Activated CD4-positive, alpha-beta T cell treated with anti-CD3 and anti-CD28 coated beads, Interleukin-2, amount 50 U/mL, for 16 hours (primary cell): Measurements from ENCODE around the gene FN3K.
A peak's percentile ranks its signal among the peaks of the same experiment; 100 is the strongest.
"Not testable (repeated sequence)": the region's sequence is repeated elsewhere in the genome, so short reads cannot be mapped to it uniquely, and the experiment has no call there.

Experiments
- DNase-seq: peaks from one replicate; pipeline ENCODE4 v3.0.0-alpha.2; 2020

FN3K gene

GRCh38 chr17:82737967-82738877 lies 2.8 kb downstream of the FN3K start:
- no peak for DNase-seq

- DNase-seq, result no peak
These were observed 5.7 kb downstream of the FN3K start for GRCh38 chr17:82740906-82741759.

DNA sequence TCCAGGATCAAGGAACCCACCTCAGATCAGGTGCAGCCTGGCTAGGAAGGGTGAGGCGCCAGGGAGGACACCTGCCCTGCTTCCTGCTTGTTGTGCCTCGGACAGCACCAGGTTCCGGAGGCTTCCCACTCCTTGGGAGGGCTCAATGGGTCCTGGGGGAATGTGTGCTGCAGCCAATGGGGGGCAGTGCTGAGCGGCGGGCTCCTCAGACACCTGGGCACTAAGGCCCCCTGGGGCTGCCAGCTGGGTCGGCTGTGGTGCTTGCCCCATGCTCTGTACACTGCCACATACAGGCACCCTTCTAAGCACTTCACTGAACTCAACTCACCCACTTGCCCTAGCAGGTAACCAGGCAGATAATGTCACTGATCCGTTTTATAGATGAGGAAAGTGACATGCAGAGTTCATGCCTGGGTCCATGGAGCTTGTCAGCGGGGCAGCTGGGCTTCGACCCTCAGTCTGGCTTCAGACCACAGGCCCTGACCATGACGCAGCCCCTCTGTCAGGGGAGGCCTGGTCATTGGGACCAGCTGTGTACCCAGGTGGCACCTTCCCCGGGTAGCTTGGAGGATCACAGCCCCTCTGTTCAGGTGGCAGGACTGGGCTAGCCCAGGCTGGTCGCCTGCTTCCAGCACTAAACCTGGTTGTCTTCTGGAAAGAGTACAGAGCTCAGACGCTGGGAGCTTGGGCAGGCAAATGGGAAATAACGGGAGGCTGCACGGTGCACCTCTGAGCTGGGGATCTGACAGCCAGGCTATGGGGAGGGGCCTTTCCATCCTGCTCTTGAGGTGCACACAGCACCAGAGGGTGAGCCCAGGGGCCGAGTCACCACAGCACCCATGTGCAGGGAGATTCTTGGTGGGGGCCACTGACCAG lies 8.2 kb downstream of the FN3K start:
- no peak for DNase-seq

DNA sequence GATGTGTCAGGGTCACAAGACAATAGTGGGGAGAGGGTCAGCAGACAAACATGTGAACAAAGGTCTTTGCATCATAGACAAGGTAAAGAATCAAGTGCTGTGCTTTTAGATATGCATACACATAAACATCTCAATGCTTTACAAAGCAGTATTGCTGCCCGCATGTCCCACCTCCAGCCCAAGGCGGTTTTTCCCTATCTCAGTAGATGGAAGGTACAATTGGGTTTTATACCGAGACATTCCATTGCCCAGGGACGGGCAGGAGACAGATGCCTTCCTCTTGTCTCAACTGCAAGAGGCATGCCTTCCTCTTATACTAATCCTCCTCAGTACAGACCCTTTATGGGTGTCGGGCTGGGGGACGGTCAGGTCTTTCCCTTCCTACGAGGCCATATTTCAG lies 9.3 kb downstream of the FN3K start:
- DNase-seq, result not testable (repeated sequence)

DNA sequence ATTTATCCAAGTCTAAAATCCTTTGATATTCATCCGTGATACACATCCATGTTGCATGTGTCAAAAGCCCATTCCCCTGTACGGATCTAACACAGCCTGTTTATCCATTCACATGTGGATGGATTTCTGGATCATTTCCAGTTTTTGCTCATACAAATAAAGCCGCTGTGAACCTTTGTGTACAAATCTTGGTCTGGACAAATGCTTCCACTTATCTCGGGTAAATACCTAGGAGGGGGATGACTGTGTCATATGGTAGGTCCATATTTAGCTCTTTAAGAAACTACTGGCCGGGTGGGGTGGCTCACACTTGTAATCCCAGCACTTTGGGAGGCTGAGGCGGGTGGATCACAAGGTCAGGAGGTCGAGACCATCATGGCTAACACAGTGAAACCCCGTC lies 10.1 kb downstream of the FN3K start:
- DNase-seq, result no peak

DNA sequence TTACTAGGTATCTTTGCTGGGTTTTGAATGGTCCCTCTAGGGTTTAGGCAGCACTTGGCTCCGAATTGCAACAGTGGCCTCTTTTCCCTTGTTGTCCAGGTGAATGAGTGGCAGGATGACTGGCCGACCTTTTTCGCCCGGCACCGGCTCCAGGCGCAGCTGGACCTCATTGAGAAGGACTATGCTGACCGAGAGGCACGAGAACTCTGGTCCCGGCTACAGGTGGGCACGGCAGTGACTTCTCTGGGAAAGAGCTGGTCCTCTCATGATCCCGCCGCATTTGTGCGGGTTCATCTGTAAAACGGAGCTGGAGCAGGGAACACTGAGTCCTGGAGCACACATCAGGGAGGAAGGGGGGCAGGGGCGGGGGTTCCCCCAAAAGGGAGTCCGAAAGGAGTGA lies 13.3 kb downstream of the FN3K start:
- no peak for DNase-seq

GRCh38 chr17:82750241-82750908 lies 15.0 kb downstream of the FN3K start:
- DNase-seq, result no peak

GRCh38 chr17:82751171-82751570 lies 15.8 kb downstream of the FN3K start:
- no peak for DNase-seq

GRCh38 chr17:82751571-82752370 lies 16.4 kb downstream of the FN3K start, which contains the start of gene TBCD:
Gene TBCD (plus strand): TSS chr17:82752065. CDS start chr17:82752194, 129 bp downstream.
- peak; percentile 88 for DNase-seq

DNA sequence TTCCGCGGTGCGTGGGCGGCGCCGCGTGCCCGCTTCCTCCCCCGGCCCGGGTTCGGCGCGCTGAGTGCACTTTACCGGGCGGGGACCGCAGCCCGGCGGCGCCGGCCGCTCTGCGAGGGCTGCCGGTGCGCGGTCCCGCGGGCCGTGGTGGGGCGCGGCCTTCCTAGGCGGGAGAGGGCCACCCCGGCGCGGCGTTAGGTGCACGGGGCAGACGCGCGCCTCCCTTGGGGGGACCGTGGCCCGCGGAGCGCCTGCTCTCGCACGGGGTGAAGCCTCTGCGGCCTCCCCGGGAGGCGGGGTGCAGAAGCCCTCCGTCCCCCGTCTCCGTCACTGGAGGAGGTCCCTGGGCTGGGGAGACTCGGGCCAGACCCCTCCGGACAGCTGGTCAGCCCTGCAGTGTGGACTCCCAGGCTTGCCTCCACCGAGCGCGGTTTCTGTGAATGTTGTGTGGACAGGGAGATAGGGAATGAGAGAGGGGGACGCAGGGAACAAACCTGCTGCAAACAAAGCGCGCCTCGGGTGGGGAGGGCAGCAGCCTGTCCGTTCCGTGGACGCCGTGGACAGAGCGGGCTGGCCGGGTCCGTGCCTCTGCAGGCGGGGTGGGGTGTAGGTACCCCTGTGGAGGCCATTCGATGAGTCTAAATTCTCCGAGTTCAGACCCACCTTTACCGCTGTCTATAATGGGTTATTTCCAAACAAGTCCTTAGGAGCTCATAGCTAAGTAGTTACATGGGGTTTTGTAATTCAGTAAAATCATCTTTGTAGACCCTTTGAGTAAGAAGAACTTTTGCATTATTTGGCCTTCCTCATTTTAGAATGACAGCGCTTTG lies 17.2 kb downstream of the FN3K start:
- DNase-seq, result peak; percentile 18

DNA sequence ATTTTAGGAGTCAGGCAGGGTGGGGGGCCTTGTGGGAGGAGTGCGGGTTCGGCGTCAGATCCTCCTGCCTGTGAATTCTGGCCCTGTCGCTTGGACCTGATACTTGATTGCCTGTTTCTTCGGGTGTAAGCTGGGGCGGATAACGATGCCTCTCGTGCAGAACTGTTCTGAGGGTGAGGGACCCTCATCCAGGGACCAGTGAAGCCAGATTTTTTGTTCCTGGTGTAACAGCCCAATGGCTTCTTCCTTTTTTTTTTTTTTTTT lies 17.7 kb downstream of the FN3K start:
- no peak for DNase-seq

DNA sequence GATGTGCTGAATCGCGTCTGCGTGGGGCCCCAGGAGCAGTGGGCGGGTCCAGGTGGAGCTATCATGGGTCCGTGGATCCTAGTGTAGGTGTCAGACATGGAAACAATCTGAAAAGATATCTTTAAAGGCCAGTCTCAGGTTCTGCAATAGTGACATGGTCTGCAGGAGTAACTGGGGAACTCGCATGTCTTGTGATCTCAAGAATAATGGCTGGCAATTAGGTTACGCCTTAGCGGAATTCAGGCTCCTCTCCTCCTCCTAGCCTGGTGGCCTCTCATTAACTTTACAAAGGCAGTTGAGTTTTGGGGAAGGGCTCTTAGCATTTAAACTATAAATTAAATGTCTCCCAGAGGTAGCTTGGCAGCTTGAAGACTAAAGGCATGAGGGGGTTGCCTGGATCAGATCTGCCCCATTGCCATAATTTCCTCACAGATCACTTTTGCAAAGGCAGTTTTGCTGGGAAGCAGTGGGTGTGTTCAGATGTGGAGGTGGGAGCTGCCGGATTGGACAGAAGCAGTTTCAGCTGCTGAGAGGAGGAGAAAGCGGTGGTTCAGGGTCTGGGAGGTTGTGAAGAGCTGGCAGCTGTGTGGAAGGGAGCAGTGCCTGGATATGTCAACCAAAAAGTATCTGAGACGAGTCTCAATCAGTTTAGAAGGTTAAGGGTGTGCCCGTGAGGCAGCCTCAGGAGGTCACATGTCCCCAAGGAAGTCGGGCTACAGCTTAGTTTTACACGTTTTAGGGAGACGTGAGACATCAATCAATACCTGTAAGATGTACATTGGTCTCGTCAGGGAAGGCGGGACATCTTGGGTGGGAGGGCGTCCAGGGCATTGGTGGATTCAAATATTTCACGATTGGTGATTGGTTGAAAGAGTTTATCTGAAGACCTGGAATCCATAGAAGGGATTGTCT lies 19.1 kb downstream of the FN3K start:
- DNase-seq, result peak; percentile 21

- DNase-seq, result no peak
These were observed 20.8 kb downstream of the FN3K start for GRCh38 chr17:82756166-82756565.

DNA sequence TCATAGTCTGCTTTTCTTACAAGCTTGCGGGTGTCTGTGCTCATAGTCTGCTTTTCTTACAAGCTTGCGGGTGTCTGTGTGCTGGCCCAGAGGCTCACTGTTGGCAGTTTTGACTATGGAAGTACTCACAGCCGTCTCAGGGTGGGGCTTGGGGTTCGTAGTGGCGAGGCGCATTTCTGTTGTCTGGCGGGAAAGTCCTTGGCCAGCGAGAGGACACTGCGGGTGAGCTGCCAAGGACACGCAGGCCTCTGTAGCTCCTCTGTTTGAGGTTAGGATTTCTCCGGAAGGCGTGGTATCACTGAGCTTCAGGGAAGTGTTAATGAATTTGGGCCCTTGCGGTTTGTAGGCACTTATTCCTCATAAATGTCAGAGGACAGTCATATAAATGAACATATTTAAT lies 30.0 kb downstream of the FN3K start:
- DNase-seq, result no peak

DNA sequence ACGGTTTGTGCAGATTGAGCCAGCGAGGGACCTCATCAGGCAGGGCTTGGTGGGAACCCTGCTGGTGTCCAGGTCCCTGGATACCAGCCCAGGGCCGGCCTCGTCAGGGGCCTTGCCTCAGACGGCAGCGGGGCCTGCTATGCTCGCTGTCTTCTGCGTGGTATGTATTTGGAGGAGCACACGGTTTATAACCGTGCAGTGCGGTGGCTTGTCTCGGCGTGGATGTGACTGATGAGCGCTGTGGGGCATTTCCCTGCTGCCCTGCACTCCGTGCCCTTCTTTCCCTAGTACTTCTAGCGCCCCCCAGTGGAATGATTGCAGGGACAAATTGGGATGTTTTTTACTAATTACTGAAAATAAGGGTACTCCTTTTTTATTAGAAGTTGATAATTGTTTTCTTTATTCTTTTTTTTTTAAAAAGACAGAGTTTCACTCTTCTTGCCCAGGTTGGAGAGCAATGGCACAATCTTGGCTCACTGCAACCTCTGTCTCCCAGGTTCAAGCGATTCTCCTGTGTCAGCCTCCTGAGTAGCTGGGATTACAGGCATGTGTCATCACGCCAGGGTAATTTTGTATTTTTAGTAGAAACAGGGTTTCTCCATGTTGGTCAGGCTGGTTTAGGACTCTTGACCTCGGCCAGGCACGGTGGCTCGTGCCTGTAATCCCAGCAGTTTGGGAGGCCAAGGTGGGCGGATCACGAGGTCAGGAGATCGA lies 31.8 kb downstream of the FN3K start:
- DNase-seq, result peak; percentile 39

GRCh38 chr17:82769041-82769440 lies 33.6 kb downstream of the FN3K start:
- no peak for DNase-seq

- DNase-seq, result no peak
These were observed 36.6 kb downstream of the FN3K start for GRCh38 chr17:82772026-82772425.

- not testable (repeated sequence) for DNase-seq
These were observed 39.0 kb downstream of the FN3K start for GRCh38 chr17:82774456-82774855.
